Spinal cord (tissue), 10 donors: ENCODE data around the gene RAB1B. TPM values are rescaled to one million over a fixed set of nuclear protein-coding genes. Genes with fewer than 3 reads are reported as not detected.

Source experiments
- DNase-seq, 6 donors: peaks; one replicate each; pipeline versions ENCODE4 v3.0.0 to v3.0.0-alpha.2; 2013 to 2015; ENCODE audit warnings: low spot score in 6 of 6, low read depth in 4 of 6
- H3K27ac ChIP-seq: one replicate; pipeline ENCODE4 v1.5.1; 2013; ENCODE audit warnings: low read depth, low read length, control low read depth
- H3K27me3 ChIP-seq: one replicate; pipeline ENCODE4 v1.6.1; 2013; ENCODE audit warnings: low read length; ENCODE audit not compliant: control insufficient read depth, insufficient read depth
- H3K36me3 ChIP-seq: one replicate; pipeline ENCODE4 v1.6.1; 2013; ENCODE audit warnings: low read length; ENCODE audit not compliant: control insufficient read depth, insufficient read depth
- H3K4me1 ChIP-seq: one replicate; pipeline ENCODE4 v1.6.1; 2013; ENCODE audit warnings: low read length; ENCODE audit not compliant: control insufficient read depth, insufficient read depth
- H3K4me3 ChIP-seq: one replicate; pipeline ENCODE4 v1.5.1; 2013; ENCODE audit warnings: low read depth, low read length, control low read depth
- H3K9me3 ChIP-seq: one replicate; pipeline ENCODE4 v1.6.1; 2013; ENCODE audit warnings: low read length; ENCODE audit not compliant: control insufficient read depth, insufficient read depth
- WGBS: methylation state at CpG from one replicate; pipeline ENCODE4 v1.1.5; 2013; ENCODE audit warnings: missing lambda C conversion rate; ENCODE audit not compliant: insufficient coverage; 5-methylcytosine and 5-hydroxymethylcytosine counted together
- polyA plus RNA-seq, 2 donors: library from polyadenylated mRNA; unstranded; fragments of 120-200 nt; gene quantifications; one replicate each; pipeline ENCODE4 v1.2.1, GENCODE V29; 2013; ENCODE audit not compliant: insufficient read length in 2 of 2
- total RNA-seq, 2 donors: library from RNA; depleted of rRNA in 1 of 2; stranded (reverse); fragments of 120-200 nt in 1 of 2; fragments of >200 nt in 1 of 2; gene quantifications; one replicate each; pipeline versions ENCODE4 v1.2.3 to v1.2.4, GENCODE V29; 2013 to 2014
- donor health status: healthy.

Gene RAB1B
- total and polyA plus RNA-seq, 4 donors: 43.3 to 154 (median 132) TPM

GRCh38 chr11:66324664-66325063 lies 56.2 kb downstream of the RAB1B start:
- H3K36me3 ChIP-seq: no peaks in the 10 kb centered on the region
- 100% methylated on average over 1 of the region's 10 CpGs for WGBS

DNA sequence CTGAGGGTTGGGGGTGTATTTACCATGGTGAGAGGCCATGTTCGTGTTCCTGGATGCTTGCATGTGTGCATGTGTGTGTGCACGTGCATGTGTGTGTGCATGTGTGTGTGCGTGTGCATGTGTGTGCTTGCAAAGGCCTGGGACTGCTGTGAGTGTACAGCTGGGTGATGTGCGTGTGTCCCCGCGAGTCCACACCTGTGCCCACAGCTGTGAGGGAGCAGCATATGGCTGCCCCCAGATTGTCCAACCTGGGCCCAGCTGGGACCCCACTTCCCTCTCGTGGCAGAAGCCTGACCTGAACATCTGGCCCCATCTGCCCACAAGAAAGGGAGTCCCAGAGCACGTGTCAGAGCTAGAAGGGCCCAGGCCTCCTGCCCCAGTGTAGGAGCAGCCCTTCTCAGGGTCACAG lies 56.8 kb downstream of the RAB1B start:
- H3K4me1 ChIP-seq: peaks cover 34% of the 10 kb centered on the region
- H3K4me3 ChIP-seq: no peak overlapping the region
- no peaks in the 10 kb centered on the region for H3K36me3 ChIP-seq
- H3K9me3 ChIP-seq: no peaks in the 10 kb centered on the region
- no peak for DNase-seq
- no peaks in the 10 kb centered on the region for H3K27me3 ChIP-seq
- 85% methylated on average over 8 of the region's 8 CpGs for WGBS
- no peak overlapping the region for H3K27ac ChIP-seq

More at GRCh38 chr11:66324664-66325063, 56.2 kb downstream of the RAB1B start:
- DNase-seq: no peak
- H3K27ac ChIP-seq: no peak overlapping the region
- H3K9me3 ChIP-seq: no peaks in the 10 kb centered on the region
- peaks cover 34% of the 10 kb centered on the region for H3K4me1 ChIP-seq
- no peaks in the 10 kb centered on the region for H3K27me3 ChIP-seq
- no peak overlapping the region for H3K4me3 ChIP-seq

GRCh38 chr11:66326261-66327111 lies 58.0 kb downstream of the RAB1B start:
- Histone ChIP-seq H3K4me3 (no peak overlapping the region), H3K27ac (peak overlapping the region; percentile 67), H3K4me1 (peaks cover 34% of the 10 kb centered on the region), H3K36me3 (no peaks in the 10 kb centered on the region), H3K27me3 (no peaks in the 10 kb centered on the region), H3K9me3 (no peaks in the 10 kb centered on the region)
- peak in 1 of 6 donors; percentile 32 for DNase-seq
- 34% methylated on average over 14 of the region's 21 CpGs for WGBS

Other genes starting within 250 kb of the RAB1B start
- not detected for gene CATSPER1, start 242.2 kb upstream of the RAB1B start, total RNA-seq
- under 1 TPM in 1 of 2 donors, not detected in 1; 0.10 TPM for gene CATSPER1, start 242.2 kb upstream of the RAB1B start, polyA plus RNA-seq
- gene GAL3ST3, start 219.5 kb upstream of the RAB1B start, total RNA-seq: 1 to 10 TPM; 4.5 to 5.8 TPM
- 10 to 100 TPM; 18.5 to 19.0 TPM for gene GAL3ST3, start 219.5 kb upstream of the RAB1B start, polyA plus RNA-seq
- 100 to 1,000 TPM in 1 of 2 donors, 10 to 100 TPM in 1; 84.1 to 156 TPM for gene SF3B2, start 216.3 kb upstream of the RAB1B start, total RNA-seq
- gene SF3B2, start 216.3 kb upstream of the RAB1B start, polyA plus RNA-seq: 100 to 1,000 TPM; 237 to 246 TPM
- 10 to 100 TPM; 29.9 to 51.8 TPM for gene PACS1, start 198.4 kb upstream of the RAB1B start, total RNA-seq
- gene PACS1, start 198.4 kb upstream of the RAB1B start, polyA plus RNA-seq: 100 to 1,000 TPM in 1 of 2 donors, 10 to 100 TPM in 1; 92.3 to 114 TPM
- gene KLC2, start 10.9 kb upstream of the RAB1B start, total RNA-seq: 10 to 100 TPM; 18.3 to 38.6 TPM
- 10 to 100 TPM; 83.2 to 95.7 TPM for gene KLC2, start 10.9 kb upstream of the RAB1B start, polyA plus RNA-seq
- 10 to 100 TPM; 23.9 to 28.1 TPM for gene CNIH2, start 9.5 kb downstream of the RAB1B start, total RNA-seq
- gene CNIH2, start 9.5 kb downstream of the RAB1B start, polyA plus RNA-seq: 100 to 1,000 TPM; 248 to 256 TPM
- gene YIF1A, start 20.5 kb downstream of the RAB1B start, total RNA-seq: 10 to 100 TPM; 43.7 to 82.1 TPM
- gene YIF1A, start 20.5 kb downstream of the RAB1B start, polyA plus RNA-seq: 10 to 100 TPM; 77.1 to 87.7 TPM
- gene TMEM151A, start 23.3 kb downstream of the RAB1B start, total RNA-seq: 10 to 100 TPM in 1 of 2 donors, 1 to 10 TPM in 1; 8.0 to 18.2 TPM
- 10 to 100 TPM; 50.9 to 52.0 TPM for gene TMEM151A, start 23.3 kb downstream of the RAB1B start, polyA plus RNA-seq
- gene CD248, start 48.4 kb downstream of the RAB1B start, total RNA-seq: 10 to 100 TPM; 10.9 to 26.6 TPM
- gene CD248, start 48.4 kb downstream of the RAB1B start, polyA plus RNA-seq: 10 to 100 TPM; 29.3 to 44.0 TPM
- 1 to 10 TPM in 1 of 2 donors, under 1 TPM in 1; 0.79 to 2.7 TPM for gene RIN1, start 67.8 kb downstream of the RAB1B start, total RNA-seq
- 1 to 10 TPM; 1.9 to 3.2 TPM for gene RIN1, start 67.8 kb downstream of the RAB1B start, polyA plus RNA-seq
- 10 to 100 TPM; 11.3 to 29.4 TPM for gene BRMS1, start 76.5 kb downstream of the RAB1B start, total RNA-seq
- gene BRMS1, start 76.5 kb downstream of the RAB1B start, polyA plus RNA-seq: 10 to 100 TPM; 24.8 to 25.9 TPM
- 100 to 1,000 TPM; 109 to 115 TPM for gene B4GAT1, start 79.0 kb downstream of the RAB1B start, total RNA-seq
- gene B4GAT1, start 79.0 kb downstream of the RAB1B start, polyA plus RNA-seq: 100 to 1,000 TPM; 170 to 171 TPM
- gene SLC29A2, start 103.1 kb downstream of the RAB1B start, total RNA-seq: 1 to 10 TPM; 1.5 to 1.6 TPM
- 10 to 100 TPM in 1 of 2 donors, 1 to 10 TPM in 1; 9.1 to 11.0 TPM for gene SLC29A2, start 103.1 kb downstream of the RAB1B start, polyA plus RNA-seq
- gene NPAS4, start 152.4 kb downstream of the RAB1B start, total RNA-seq: 1 to 10 TPM in 1 of 2 donors, under 1 TPM in 1; 0.11 to 1.8 TPM
- under 1 TPM; 0.33 to 0.44 TPM for gene NPAS4, start 152.4 kb downstream of the RAB1B start, polyA plus RNA-seq
- 10 to 100 TPM; 15.5 to 53.4 TPM for gene MRPL11, start 170.2 kb downstream of the RAB1B start, total RNA-seq
- gene MRPL11, start 170.2 kb downstream of the RAB1B start, polyA plus RNA-seq: 10 to 100 TPM; 39.2 to 41.0 TPM
- 10 to 100 TPM; 12.6 to 14.6 TPM for gene PELI3, start 198.3 kb downstream of the RAB1B start, total RNA-seq
- 10 to 100 TPM; 20.4 to 24.3 TPM for gene PELI3, start 198.3 kb downstream of the RAB1B start, polyA plus RNA-seq
- gene DPP3, start 211.8 kb downstream of the RAB1B start, total RNA-seq: 10 to 100 TPM; 23.3 to 25.1 TPM
- gene DPP3, start 211.8 kb downstream of the RAB1B start, polyA plus RNA-seq: 10 to 100 TPM; 32.5 to 37.1 TPM
- 10 to 100 TPM; 39.8 to 61.1 TPM for gene BBS1, start 242.0 kb downstream of the RAB1B start, total RNA-seq
- gene BBS1, start 242.0 kb downstream of the RAB1B start, polyA plus RNA-seq: 10 to 100 TPM; 50.1 to 77.1 TPM